MV-4-11 (cell line): ENCODE results near the gene THAP11.
"Not testable (repeated sequence)": the region's sequence is repeated elsewhere in the genome, so short reads cannot be mapped to it uniquely, and the experiment has no call there.

ENCODE experiments used
- DNase-seq: peaks from one replicate; lab custom pipeline; 2025; lab: John Stamatoyannopoulos, UW

Gene THAP11

GRCh38 chr16:67862623-67863583 lies 20.8 kb downstream of the THAP11 start:
- no peak for DNase-seq

- DNase-seq = not testable (repeated sequence)
Observed at GRCh38 chr16:67864044-67864443, 21.9 kb downstream of the THAP11 start.

- DNase-seq = no peak
Observed at GRCh38 chr16:67864594-67864993, 22.5 kb downstream of the THAP11 start.

- peak; percentile 5 for DNase-seq
Observed at GRCh38 chr16:67865318-67865717, 23.2 kb downstream of the THAP11 start.

DNA sequence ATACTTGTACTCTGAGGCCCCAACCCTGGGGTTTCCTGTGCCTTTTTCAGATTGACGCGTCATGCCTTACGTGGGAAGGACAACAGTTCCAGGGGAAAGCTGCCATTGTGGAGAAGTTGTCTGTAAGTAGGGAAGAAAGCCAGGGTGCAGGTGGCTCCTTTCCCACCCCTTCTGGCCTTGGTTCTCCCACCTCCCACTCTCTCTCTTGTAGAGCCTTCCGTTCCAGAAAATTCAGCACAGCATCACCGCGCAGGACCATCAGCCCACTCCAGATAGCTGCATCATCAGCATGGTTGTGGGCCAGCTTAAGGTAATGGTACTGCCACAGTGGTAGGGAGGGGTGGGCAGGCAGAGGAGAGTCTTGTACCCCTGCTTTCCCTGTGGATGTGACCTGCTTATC lies 26.2 kb downstream of the THAP11 start:
- no peak for DNase-seq

DNA sequence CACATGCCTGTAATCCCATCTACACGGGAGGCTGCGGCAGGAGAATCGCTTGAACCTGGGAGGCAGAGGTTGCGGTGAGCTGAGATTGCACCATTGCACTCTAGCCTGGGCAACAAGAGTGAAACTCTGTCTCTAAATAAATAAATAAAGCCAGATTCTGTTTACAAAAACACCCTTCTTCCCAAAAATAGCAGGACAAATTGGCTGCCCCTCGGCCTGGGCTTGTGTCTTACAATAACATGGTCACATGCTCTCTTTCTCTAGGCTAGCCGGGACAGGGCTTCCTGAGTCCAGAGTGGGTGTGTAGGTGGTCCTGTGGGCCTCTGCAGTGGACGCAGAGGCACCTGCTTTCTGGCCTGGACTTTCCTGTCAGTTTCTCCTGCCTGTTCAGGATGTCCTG lies 27.5 kb downstream of the THAP11 start:
- DNase-seq = no peak

GRCh38 chr16:67871256-67871655 lies 29.1 kb downstream of the THAP11 start:
- DNase-seq = no peak

GRCh38 chr16:67872131-67872630 lies 30.1 kb downstream of the THAP11 start:
- no peak for DNase-seq

- peak; percentile 61 for DNase-seq
Observed at GRCh38 chr16:67872631-67873434, 30.7 kb downstream of the THAP11 start, which contains the start of gene EDC4. Gene EDC4 (plus strand): TSS chr16:67873052. CDS start chr16:67873262, 210 bp downstream.

DNA sequence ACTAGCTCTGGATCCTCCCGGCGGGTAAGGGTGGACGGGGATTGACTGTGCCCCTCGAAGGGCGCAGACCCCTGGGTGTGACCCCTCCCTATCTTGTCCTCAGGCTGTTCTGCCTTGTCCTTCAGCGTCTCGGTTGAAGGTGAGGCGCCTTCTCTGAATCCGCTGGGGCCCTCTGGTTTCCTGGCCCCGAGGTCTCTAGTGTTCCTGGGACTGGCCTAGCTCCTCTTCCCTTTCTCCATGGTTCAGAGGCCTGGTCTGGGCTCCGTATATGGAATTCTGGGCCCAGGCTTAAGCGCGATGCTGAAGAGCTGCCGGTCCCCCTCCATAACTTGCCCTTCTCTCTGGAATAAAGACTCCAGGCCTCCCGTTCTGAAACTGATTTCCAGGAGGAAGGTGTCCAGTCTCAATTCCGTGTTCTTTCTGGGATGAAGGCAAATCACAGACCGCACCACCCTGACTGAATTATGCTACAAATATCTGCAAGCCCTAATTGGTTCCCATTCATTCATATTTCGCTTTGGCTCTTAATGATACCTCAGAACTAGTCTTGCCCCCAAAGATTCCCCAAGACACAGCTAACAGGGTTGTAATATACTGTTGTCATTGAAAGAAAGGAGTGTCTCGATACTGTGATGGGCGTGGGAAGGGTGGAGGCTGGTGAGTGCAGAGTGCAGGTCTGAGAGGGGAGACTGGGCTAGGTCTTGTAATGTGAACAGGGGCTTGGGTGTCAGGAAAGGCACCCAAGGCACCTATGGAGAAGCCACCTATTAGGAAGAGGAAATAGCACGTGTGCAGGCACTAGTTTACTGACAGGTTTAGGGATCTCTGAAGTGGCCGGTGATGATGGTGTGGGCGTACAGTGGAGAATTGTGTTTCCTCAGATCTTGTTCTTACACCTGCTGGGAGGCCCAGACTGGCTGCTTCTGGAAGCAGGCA lies 31.6 kb downstream of the THAP11 start:
- no peak for DNase-seq

DNA sequence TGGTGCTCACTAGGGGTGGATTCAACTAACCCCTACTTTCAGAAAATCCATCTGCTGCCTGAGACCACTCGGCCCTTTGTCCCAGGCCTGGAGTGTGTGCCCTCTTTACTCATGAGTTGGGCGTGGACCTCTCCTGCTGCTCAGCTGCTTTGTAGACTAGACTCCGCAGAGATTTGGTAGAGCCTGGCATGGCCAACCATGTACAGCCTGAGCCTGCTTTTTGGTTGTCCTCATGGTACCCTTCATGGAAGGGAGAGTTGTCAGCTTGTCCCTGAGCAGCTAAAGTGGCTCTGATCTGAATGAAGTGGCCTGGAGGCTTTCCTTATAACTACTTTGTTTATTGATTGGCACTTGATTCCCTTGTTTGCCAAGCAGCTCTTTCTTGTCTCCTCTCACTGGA lies 32.3 kb downstream of the THAP11 start:
- no peak for DNase-seq

DNA sequence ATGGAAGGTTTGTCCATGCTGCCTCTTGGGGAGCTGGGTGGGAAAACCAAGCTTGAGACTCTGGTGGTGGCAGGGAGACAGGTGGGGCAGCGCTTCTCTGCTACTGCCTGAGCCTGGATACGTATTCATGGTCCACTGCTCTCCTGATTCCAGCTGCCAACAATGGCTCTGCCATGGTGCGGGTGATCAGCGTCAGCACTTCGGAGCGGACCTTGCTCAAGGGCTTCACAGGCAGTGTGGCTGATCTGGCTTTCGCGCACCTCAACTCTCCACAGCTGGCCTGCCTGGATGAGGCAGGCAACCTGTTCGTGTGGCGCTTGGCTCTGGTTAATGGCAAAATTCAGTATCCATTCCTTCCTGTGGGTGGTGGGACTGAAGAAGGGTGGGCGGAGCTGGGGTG lies 34.9 kb downstream of the THAP11 start:
- DNase-seq = no peak

GRCh38 chr16:67878232-67878631 lies 36.1 kb downstream of the THAP11 start:
- DNase-seq = no peak

GRCh38 chr16:67878846-67879245 lies 36.7 kb downstream of the THAP11 start:
- no peak for DNase-seq

DNA sequence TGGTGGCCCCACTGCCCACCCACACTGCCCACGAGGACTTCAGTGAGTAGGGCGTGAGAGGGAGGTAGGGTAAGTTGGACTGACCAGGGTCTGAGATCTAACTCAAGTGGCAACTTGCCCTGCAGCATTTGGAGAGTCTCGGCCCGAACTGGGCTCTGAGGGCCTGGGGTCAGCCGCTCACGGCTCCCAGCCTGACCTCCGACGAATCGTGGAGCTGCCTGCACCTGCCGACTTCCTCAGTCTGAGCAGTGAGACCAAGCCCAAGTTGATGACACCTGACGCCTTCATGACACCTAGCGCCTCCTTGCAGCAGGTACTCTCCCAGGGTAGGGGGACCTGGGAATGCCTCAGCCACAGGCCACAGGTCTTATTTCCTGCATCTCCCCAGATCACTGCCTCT lies 37.3 kb downstream of the THAP11 start:
- DNase-seq = no peak

DNA sequence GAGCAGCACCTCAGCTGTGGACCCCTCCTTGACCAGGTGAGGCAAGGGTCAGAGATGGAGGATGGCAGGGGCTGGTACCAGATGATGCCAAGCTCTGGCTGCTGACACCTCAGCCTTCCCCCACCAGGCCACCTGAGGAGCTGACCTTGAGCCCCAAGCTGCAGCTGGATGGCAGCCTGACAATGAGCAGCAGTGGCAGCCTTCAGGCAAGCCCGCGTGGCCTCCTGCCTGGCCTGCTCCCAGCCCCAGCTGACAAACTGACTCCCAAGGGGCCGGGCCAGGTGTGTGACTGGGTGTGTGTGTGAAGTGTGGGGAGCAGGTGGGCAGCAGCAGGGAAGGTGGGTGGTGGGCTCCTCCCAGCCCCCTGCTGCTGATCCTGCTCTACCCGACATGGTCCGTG lies 37.8 kb downstream of the THAP11 start:
- no peak for DNase-seq

- DNase-seq = no peak
Observed at GRCh38 chr16:67880584-67880983, 38.5 kb downstream of the THAP11 start.

- no peak for DNase-seq
Observed at GRCh38 chr16:67881621-67882161, 39.6 kb downstream of the THAP11 start.

- no peak for DNase-seq
Observed at GRCh38 chr16:67882374-67883145, 40.4 kb downstream of the THAP11 start.

DNA sequence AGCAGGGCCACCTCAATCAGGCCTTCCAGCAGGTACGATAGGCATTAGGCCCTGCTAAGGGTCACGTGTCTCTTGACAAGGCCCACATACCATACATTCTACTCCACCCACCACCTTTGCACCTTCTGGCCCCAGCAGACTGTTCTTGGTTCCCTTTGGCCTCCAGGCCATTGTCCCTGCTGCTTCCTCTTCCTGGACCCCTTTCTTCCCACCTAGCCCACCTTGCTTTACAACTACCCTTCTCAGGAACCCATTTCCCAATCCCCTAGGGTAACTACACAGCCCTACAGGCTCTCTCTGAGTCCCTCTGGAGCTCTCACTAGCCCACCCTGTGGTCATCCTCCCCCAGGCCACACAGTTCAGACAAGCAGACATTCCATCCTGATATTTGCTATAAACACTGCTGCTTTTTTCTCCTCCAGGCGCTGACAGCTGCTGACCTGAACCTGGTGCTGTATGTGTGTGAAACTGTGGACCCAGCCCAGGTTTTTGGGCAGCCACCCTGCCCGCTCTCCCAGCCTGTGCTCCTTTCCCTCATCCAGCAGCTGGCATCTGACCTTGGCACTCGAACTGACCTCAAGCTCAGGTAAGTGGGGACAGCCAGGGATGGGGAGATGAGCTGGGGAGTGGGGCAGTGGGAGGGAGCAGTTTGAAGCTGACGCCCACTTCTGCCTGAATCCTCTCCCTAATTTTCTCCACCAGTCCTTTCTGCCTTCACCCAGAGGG lies 41.2 kb downstream of the THAP11 start:
- no peak for DNase-seq
